SH-SY5Y (cell line): ENCODE data around the gene RNGTT.

Experiments used
- GATA2 ChIP-seq: IDR thresholded peaks from 2 replicates; pipeline ENCODE4 v1.6.1; 2011; ENCODE audit warnings: mild to moderate bottlenecking, low read depth, low read length
- GATA3 ChIP-seq: IDR thresholded peaks from 2 replicates; pipeline ENCODE4 v1.6.1; 2011; ENCODE audit warnings: low read depth, mild to moderate bottlenecking, low read length, moderate library complexity

RNGTT gene

GRCh38 chr6:88963139-88964090 is at the start of gene RNGTT:
TSS of gene RNGTT (minus strand) at chr6:88963618. CDS start at chr6:88963409, 209 bp downstream.
- TF ChIP-seq GATA2 (0 out of 2 replicates have a peak, but pooled peaks have one; percentile 29), GATA3 (no peak)

- TF ChIP-seq GATA3 (no peak), GATA2 (no peak)
Observed at GRCh38 chr6:89011436-89011835, 48.0 kb upstream of the RNGTT start.

DNA sequence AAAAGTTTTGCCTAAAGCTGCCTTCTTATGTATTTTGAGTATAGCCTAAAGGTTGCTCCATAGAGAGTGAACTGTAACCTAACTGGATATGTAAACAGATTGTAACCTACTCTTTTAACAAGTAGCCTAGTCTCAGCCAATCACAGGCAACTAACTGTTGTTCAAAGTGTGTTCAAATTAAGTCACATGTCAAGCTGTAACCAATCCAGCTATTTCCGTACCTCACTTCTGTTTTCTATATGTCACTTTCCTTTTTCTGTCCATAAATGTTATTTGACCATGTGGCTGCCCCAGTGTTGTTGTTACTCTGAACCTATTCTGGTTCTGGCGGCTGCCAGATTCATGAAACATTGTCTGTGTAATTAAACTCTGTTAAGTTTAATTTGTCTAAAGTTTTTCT is 47.4 kb upstream of the RNGTT start:
- TF ChIP-seq GATA2 (no peak), GATA3 (no peak)

- TF ChIP-seq GATA2 (no peak), GATA3 (no peak)
Observed at GRCh38 chr6:89009624-89010059, 46.2 kb upstream of the RNGTT start.

DNA sequence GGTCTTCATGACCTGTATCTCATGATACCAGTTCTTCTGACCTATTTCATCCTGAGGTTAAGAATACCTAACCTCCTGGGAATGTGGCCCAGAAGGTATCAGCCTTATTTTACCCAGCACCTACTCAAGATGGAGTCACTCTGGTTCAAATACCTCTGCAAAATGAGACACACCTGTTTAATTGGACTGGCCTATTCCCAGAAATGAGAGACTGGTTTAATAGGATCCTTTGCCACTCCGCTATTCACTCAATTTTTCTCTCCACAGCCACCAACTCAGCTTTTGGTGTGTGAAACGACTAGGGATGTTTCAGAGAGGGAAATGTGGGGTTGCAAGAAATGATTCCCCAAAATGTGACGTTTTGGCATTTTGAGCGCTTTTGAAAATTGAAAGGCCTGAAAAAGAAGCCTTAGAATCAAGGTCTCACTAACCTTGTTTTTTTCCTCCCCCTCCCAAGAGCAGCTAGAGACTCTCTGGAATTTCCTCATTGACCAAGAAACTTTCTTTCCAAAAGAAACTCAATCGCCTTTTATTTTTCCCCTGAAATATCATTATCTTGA is 45.5 kb upstream of the RNGTT start:
- TF ChIP-seq GATA3 (no peak), GATA2 (no peak)

- TF ChIP-seq GATA3 (no peak), GATA2 (no peak)
Observed at GRCh38 chr6:89008001-89008814, 44.8 kb upstream of the RNGTT start.

DNA sequence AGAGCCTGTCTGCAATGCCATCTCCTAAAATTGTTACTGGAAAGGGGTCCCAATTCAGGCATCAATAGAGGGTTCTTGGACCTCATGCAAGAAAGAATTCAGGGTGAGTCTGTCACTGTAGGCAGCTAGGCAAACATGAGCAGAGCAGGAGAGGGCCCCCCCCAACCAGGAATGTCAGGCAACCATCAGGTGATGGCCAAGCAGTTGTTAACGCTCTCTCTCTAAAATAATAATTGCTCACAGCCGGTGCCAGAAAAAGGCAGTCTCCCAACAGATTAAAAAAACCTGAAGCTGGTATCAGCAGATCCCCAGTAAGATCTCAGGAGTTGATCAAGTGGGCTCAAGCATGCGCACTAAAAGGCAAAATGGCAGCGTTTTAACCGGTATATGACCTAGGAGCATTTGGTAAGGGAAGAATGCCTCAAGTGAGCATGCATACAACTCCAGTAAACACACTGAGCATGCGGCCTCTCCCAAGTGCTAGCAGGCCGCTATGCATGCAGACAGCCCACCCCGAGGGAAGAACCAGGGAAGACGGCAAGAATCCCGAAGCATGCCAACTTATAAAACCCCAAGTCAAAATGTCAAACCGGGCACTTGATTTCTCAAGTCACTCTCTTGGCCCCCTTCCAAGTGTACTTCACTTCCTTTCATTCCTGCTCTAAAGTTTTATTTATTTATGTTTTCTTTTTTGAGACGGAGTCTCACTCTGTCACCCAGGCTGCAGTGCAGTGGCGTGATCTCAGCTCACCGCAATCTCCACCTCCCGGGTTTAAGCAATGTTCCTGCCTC is 44.0 kb upstream of the RNGTT start:
- TF ChIP-seq GATA3 (no peak), GATA2 (no peak)

- TF ChIP-seq GATA2 = no peak
Observed at GRCh38 chr6:89002523-89002922, 39.1 kb upstream of the RNGTT start.

DNA sequence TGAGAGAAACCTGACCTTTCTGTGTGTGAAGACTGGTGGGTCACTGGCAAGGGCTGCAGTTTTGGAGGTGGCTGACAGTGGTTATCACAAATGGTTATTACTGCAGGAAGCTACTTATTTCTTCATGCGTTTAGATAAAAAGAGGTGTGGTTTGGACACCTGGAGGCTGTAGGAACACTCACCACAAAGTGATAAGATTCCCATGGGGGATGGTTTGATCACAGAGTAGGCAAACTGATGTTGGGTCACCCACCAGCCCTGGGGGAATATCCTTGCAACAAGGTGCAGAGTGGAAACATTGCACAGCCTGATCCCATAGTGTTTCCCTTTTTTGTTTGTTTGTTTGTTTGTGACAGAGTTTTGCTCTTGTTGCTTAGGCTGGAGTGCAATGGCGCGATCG is 33.9 kb upstream of the RNGTT start:
- TF ChIP-seq GATA3 (no peak), GATA2 (no peak)

DNA sequence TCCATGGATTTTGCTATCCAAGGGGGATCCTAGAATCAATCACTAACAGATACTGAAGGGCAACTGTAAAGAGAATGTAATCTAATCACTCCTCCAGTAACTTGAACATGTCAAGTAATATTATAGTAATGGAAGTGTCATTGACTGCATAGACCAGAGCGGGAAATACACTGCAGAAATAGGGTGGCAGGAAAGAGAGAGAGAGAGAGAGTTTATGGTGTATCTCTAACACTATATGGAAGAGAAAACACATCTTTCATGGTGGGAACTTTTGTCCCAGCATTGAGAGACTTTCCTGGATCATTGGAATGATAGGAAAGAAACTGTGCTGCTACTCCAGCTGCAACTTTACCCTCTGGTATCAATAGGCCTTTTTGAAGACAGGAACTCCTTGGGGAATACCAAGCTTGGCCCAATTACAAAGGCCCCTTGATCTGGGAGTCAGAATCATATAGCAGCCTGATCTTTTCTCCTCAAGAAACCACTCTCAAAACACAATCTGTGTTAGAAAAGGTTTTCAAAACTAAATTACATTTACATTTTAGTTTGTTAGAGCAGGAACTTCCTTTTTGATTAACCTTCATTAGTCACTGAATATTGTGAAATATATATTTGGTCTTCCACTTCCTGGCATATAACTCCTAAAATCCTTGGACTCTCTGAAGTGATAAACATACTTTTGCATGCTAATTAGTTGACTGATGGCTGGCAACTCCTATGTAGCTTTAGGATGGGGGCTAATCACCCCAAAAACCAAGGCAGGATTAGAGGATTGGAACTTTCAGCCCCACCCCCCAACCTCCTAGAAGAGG is 29.5 kb upstream of the RNGTT start:
- TF ChIP-seq GATA3 (no peak), GATA2 (no peak)

GRCh38 chr6:88989215-88989614 is 25.8 kb upstream of the RNGTT start:
- TF ChIP-seq GATA3 = no peak
- TF ChIP-seq GATA2 = no peak

DNA sequence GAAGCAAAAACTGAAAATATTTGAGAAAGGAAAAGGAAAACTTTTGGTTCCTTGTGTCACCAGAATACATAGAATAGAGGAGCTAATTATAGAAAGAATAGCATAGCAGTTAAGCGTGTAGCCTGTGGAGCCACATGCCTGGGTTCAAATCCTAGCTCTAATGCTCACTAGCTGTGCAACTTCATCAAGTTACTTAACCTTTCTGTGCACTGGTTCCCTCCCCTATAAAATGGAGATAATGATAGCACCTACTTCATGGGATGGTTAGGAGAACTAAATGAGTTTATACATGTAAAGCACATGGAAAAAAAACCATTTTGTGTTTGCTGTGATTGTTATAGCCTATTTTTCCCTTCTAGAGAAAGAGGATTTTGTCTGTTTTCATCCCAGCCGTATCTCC is 24.5 kb upstream of the RNGTT start:
- TF ChIP-seq GATA3 = no peak
- no peak for TF ChIP-seq GATA2

DNA sequence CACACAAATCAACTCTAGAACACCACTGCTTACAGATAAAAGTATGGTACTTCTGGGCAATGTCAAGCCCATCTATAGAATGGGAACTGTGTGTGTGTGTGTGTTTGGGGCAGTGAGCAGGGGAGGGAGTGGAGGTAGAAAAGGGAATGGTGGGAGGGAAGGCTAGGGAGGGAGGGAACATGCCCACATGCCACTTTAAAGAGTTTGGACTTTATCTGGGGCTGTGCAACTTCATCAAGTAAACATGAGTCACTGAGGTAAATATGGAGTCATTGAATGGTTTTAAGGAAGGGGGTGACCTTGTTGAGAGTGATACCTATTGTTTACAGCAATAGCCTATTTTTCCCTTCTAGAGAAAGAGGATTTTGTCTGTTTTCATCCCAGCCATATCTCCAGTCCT is 22.5 kb upstream of the RNGTT start:
- TF ChIP-seq GATA3 = no peak
- no peak for TF ChIP-seq GATA2
